Heart left ventricle (tissue), 16 donors: ENCODE results near the gene CLEC4C. TPM values are rescaled to one million over a fixed set of nuclear protein-coding genes. Genes with fewer than 3 reads are reported as not detected.

ENCODE experiments used
- ATAC-seq, 4 donors: fragments of 200-7000 bp; cut with Tn5 transposase; one replicate each; pipeline ENCODE4 v1.9.1; 2020 to 2022; ENCODE audit warnings: moderate library complexity in 4 of 4, mild to moderate bottlenecking in 3 of 4, moderate number of reproducible peaks in 1 of 4
- DNase-seq, 5 donors: peaks; one replicate each; pipeline ENCODE4 v3.0.0-alpha.2; 2020
- H3K27ac ChIP-seq, 12 donors: fragments of 200-600 bp; sonication (generic) in 4 of 12; one replicate each; pipeline versions ENCODE4 v1.5.0 to v1.8.0; 2016 to 2022; ENCODE audit warnings: mild to moderate bottlenecking in 2 of 12
- H3K27me3 ChIP-seq, 9 donors: fragments of 200-600 bp; sonication (generic) in 2 of 9; one replicate each; pipeline versions ENCODE4 v1.5.1 to v1.8.0; 2016 to 2022; ENCODE audit warnings: mild to moderate bottlenecking in 3 of 9
- H3K36me3 ChIP-seq, 9 donors: fragments of 200-600 bp; sonication (generic) in 2 of 9; one replicate each; pipeline versions ENCODE4 v1.5.0 to v1.8.0; 2018 to 2022; ENCODE audit warnings: mild to moderate bottlenecking in 2 of 9
- H3K4me1 ChIP-seq, 12 donors: fragments of 200-600 bp; sonication (generic) in 4 of 12; one replicate each; pipeline versions ENCODE4 v1.5.0 to v1.8.0; 2016 to 2022; ENCODE audit warnings: mild to moderate bottlenecking in 3 of 12
- H3K4me3 ChIP-seq, 12 donors: fragments of 200-600 bp; sonication (generic) in 4 of 12; one replicate each; pipeline versions ENCODE4 v1.5.0 to v1.8.0; 2017 to 2022; ENCODE audit warnings: mild to moderate bottlenecking in 9 of 12, moderate library complexity in 4 of 12
- H3K9me3 ChIP-seq, 12 donors: fragments of 200-600 bp; sonication (generic) in 4 of 12; one replicate each; pipeline versions ENCODE4 v1.5.0 to v1.8.0; 2016 to 2022; ENCODE audit warnings: mild to moderate bottlenecking in 1 of 12
- POLR2A ChIP-seq, 2 donors: fragments of 450-650 bp; IDR thresholded peaks; one replicate each; pipeline ENCODE4 v1.6.1; 2017; ENCODE audit warnings: antibody characterized with exemption in 2 of 2, mild to moderate bottlenecking in 2 of 2, moderate library complexity in 2 of 2
- WGBS, 4 donors: extraction: QIAGEN DNeasy Blood & Tissue Kit in 2 of 4; methylation state at CpG; one replicate each; pipeline versions ENCODE4 v1.1.5 to v1.1.7; 2013 to 2018; 5-methylcytosine and 5-hydroxymethylcytosine counted together
- intact Hi-C, 10 donors: fragments of 100-400 bp; cut with DNase I; formaldehyde crosslinking; loops; one replicate each; pipeline versions ENCODE4 v1.11.1 to v1.14.2; 2022
- polyA plus RNA-seq, 2 donors: library from polyadenylated mRNA; stranded (reverse); fragments of 200-250 nt; gene quantifications; one replicate each; pipeline ENCODE4 v1.2.3, GENCODE V29; 2013
- total RNA-seq, 9 donors: library from RNA; depleted of rRNA in 2 of 9; stranded (reverse); fragments of >200 nt in 2 of 9; fragmentation: NEBNext Ultra II Directional in 3 of 9; extraction: Animal tissue kit (Norgen Biotek cat#: 25700) in 3 of 9; gene quantifications; one replicate each; pipeline versions ENCODE4 v1.1.0 to v1.2.4, GENCODE V29; 2016 to 2023
- TF ChIP-seq, protein P1 (sequence below), 12 donors: fragments of 200-600 bp; sonication (generic) in 4 of 12; IDR thresholded peaks; one replicate each; pipeline versions ENCODE4 v1.5.0 to v1.8.0; 2018 to 2022; ENCODE audit warnings: antibody characterized with exemption in 12 of 12, mild to moderate bottlenecking in 5 of 12
- donor health status: ischemic (EF 13 %, LVEDD 7.1; RV severe dilation, severe dysfunction).
- donor health status: healthy with polysubstance abuse.
- donor health status: DM: no; HTN: yes; CAD: no.
- donor health status: DM: no; HTN: no; CAD: no.
- donor health status: ischemic (EF 25% LVEDD 6.9; RV normal size, moderate dysfunction).
- donor health status: ischemic (EF 25% LVEDD 5.7; RV mildly dilated, moderate dysfunction).
- donor health status: healthy.
- donor health status: DM: yes; HTN: yes; CAD: no.
- donor health status: ischemic (EF 35%, LVEDD 5.7; RV mildly dilated, moderate dysfunction).
- donor health status: nonischemic (EF 11% LVEDD 7.7; RV severe dilation, severe dysfunction).
- donor health status: DM: yes; HTN: yes; CAD: no.
- donor health status: PGD.
- donor health status: ischemic (EF 29% LVEDD 5.4; RV normal size, mild dysfunction).
- donor health status: nonischemic (EF 23%, LVEDD 6.1; RV moderate dilation, normal function).

The CLEC4C gene
- total and polyA plus RNA-seq, 11 donors, result not detected

- TF ChIP-seq, protein P1, sequence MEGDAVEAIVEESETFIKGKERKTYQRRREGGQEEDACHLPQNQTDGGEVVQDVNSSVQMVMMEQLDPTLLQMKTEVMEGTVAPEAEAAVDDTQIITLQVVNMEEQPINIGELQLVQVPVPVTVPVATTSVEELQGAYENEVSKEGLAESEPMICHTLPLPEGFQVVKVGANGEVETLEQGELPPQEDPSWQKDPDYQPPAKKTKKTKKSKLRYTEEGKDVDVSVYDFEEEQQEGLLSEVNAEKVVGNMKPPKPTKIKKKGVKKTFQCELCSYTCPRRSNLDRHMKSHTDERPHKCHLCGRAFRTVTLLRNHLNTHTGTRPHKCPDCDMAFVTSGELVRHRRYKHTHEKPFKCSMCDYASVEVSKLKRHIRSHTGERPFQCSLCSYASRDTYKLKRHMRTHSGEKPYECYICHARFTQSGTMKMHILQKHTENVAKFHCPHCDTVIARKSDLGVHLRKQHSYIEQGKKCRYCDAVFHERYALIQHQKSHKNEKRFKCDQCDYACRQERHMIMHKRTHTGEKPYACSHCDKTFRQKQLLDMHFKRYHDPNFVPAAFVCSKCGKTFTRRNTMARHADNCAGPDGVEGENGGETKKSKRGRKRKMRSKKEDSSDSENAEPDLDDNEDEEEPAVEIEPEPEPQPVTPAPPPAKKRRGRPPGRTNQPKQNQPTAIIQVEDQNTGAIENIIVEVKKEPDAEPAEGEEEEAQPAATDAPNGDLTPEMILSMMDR (IDR thresholded peaks at IDR 0.05), result no peak
- TF ChIP-seq POLR2A (IDR thresholded peaks at IDR 0.05), result no peak
- 55 to 68% (median 61%) methylated on average over 3 of the region's 3 CpGs for whole genome bisulfite sequencing, 4 donors
- intact Hi-C loops, result no loop called here
- Histone ChIP-seq H3K4me3 (no peak overlapping the region), H3K27ac (peak overlapping the region in 2 of 12 donors; percentile 9 to 14), H3K27me3 (peaks cover 0 to 3% (median 0%) of the 10 kb centered on the region in 9 donors), H3K4me1 (peaks cover 0 to 16% (median 5%) of the 10 kb centered on the region in 12 donors), H3K36me3 (no peaks in the 10 kb centered on the region), H3K9me3 (no peaks in the 10 kb centered on the region)
- DNase-seq (no peak), ATAC-seq (no peak)
Observed at GRCh38 chr12:7694556-7695236, 52.5 kb downstream of the CLEC4C start.

DNA sequence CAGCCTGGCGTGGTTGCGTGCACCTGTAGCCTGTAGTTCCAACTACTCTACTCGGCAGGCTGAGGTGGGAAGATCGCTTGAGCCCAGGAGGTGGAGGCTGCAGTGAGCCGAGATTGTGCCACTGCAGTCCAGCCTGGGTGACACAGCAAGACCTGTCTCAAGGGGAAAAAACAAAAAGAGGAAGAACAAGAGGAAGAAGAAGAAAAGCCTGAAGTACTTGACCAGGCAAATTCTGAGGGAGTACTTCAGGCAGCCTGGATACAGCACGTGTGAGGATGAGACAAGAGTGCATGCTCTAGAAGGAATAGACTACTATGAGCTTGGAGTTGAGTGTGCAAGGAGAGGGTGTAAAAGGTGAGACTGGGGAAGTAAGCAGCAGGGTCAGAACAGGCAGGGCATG lies 53.4 kb downstream of the CLEC4C start:
- peaks cover 0 to 16% (median 5%) of the 10 kb centered on the region in 12 donors for H3K4me1 ChIP-seq
- TF ChIP-seq POLR2A (IDR thresholded peaks at IDR 0.05), result no peak
- TF ChIP-seq, protein P1 (IDR thresholded peaks at IDR 0.05), result no peak
- H3K4me3 ChIP-seq, result no peak overlapping the region
- H3K27ac ChIP-seq, result no peak overlapping the region
- DNase-seq (no peak), ATAC-seq (peak in 1 of 4 donors; percentile 36)
- intact Hi-C loops, result no loop called here
- 73 to 86% (median 83%) methylated on average over 6 of the region's 6 CpGs for WGBS, 4 donors
- no peaks in the 10 kb centered on the region for H3K36me3 ChIP-seq
- peaks cover 0 to 3% (median 0%) of the 10 kb centered on the region in 9 donors for H3K27me3 ChIP-seq
- H3K9me3 ChIP-seq, result no peaks in the 10 kb centered on the region

- no peaks in the 10 kb centered on the region for H3K36me3 ChIP-seq
- ATAC-seq (no peak), DNase-seq (no peak)
- peaks cover 0 to 3% (median 0%) of the 10 kb centered on the region in 12 donors for H3K4me1 ChIP-seq
- H3K27ac ChIP-seq, result no peak overlapping the region
- no peak overlapping the region for H3K4me3 ChIP-seq
- intact Hi-C loops, result no loop called here
- TF ChIP-seq, protein P1 (IDR thresholded peaks at IDR 0.05), result no peak
- no peak for TF ChIP-seq POLR2A (IDR thresholded peaks at IDR 0.05)
- WGBS, 4 donors, result 56 to 76% (median 63%) methylated on average over 2 of the region's 2 CpGs
- no peaks in the 10 kb centered on the region for H3K27me3 ChIP-seq
- no peaks in the 10 kb centered on the region for H3K9me3 ChIP-seq
Observed at GRCh38 chr12:7681535-7681934, 65.6 kb downstream of the CLEC4C start.

Other genes with a start within 250 kb of the CLEC4C start
- gene CD163, start 243.6 kb downstream of the CLEC4C start, total RNA-seq, result 100 to 1,000 TPM in 2 of 9 donors, 10 to 100 TPM in 5, 1 to 10 TPM in 2; 6.2 to 389 (median 46.9) TPM
- 10 to 100 TPM; 17.3 to 72.0 TPM for gene CD163, start 243.6 kb downstream of the CLEC4C start, polyA plus RNA-seq
- not detected for gene APOBEC1, start 81.5 kb downstream of the CLEC4C start, total RNA-seq
- gene APOBEC1, start 81.5 kb downstream of the CLEC4C start, polyA plus RNA-seq, result not detected
- gene GDF3, start 51.6 kb downstream of the CLEC4C start, total RNA-seq, result not detected
- under 1 TPM in 1 of 2 donors, not detected in 1; 0.30 TPM for gene GDF3, start 51.6 kb downstream of the CLEC4C start, polyA plus RNA-seq
- gene DPPA3, start 35.9 kb downstream of the CLEC4C start, total RNA-seq, result not detected
- not detected for gene DPPA3, start 35.9 kb downstream of the CLEC4C start, polyA plus RNA-seq
- gene NANOGNB, start 17.8 kb upstream of the CLEC4C start, total RNA-seq, result not detected
- not detected for gene NANOGNB, start 17.8 kb upstream of the CLEC4C start, polyA plus RNA-seq
- gene NANOG, start 42.0 kb upstream of the CLEC4C start, total RNA-seq, result under 1 TPM in 2 of 9 donors, not detected in 7; 0.18 to 0.33 TPM
- not detected for gene NANOG, start 42.0 kb upstream of the CLEC4C start, polyA plus RNA-seq
- 1 to 10 TPM in 1 of 9 donors, under 1 TPM in 2, not detected in 6; 0.35 to 1.0 (median 0.56) TPM for gene SLC2A14, start 125.5 kb upstream of the CLEC4C start, total RNA-seq
- not detected for gene SLC2A14, start 125.5 kb upstream of the CLEC4C start, polyA plus RNA-seq
- 10 to 100 TPM in 4 of 9 donors, 1 to 10 TPM in 5; 6.3 to 76.9 (median 9.4) TPM for gene SLC2A3, start 188.8 kb upstream of the CLEC4C start, total RNA-seq
- gene SLC2A3, start 188.8 kb upstream of the CLEC4C start, polyA plus RNA-seq, result 1 to 10 TPM; 4.6 to 4.8 TPM